HG03097 (cell line): ENCODE measurements around the gene CEP83.
"Not testable (repeated sequence)": the region's sequence is repeated elsewhere in the genome, so short reads cannot be mapped to it uniquely, and the experiment has no call there.

ENCODE experiments used
- ATAC-seq: cut with Tn5 transposase; IDR thresholded peaks from one replicate; pipeline ENCODE4 v1.9.1; 2021; ENCODE audit not compliant: unreplicated experiment, low FRiP score

The CEP83 gene

GRCh38 chr12:94384030-94384429 is 75.6 kb downstream of the CEP83 start:
- no peak for ATAC-seq

GRCh38 chr12:94380507-94380906 is 79.2 kb downstream of the CEP83 start:
- ATAC-seq = no peak

GRCh38 chr12:94379479-94380113 is 80.1 kb downstream of the CEP83 start:
- no peak for ATAC-seq

- ATAC-seq = no peak
These were observed 82.1 kb downstream of the CEP83 start for GRCh38 chr12:94377599-94377998.

GRCh38 chr12:94374124-94374523 is 85.5 kb downstream of the CEP83 start:
- ATAC-seq = no peak

GRCh38 chr12:94372461-94372860 is 87.2 kb downstream of the CEP83 start:
- ATAC-seq = no peak

GRCh38 chr12:94362653-94363052 is 97.0 kb downstream of the CEP83 start:
- no peak for ATAC-seq

- ATAC-seq = no peak
These were observed 99.9 kb downstream of the CEP83 start for GRCh38 chr12:94359761-94360160.

- ATAC-seq = no peak
These were observed 106.5 kb downstream of the CEP83 start for GRCh38 chr12:94353130-94353529.

- no peak for ATAC-seq
These were observed 119.1 kb downstream of the CEP83 start for GRCh38 chr12:94340573-94340972.

- no peak for ATAC-seq
These were observed 121.5 kb downstream of the CEP83 start for GRCh38 chr12:94338006-94338794.

GRCh38 chr12:94336211-94336925 is 123.3 kb downstream of the CEP83 start:
- no peak for ATAC-seq

GRCh38 chr12:94333396-94333795 is 126.3 kb downstream of the CEP83 start:
- no peak for ATAC-seq

- no peak for ATAC-seq
These were observed 130.3 kb downstream of the CEP83 start for GRCh38 chr12:94329366-94329765.

GRCh38 chr12:94327809-94328208 is 131.9 kb downstream of the CEP83 start:
- ATAC-seq = no peak

- ATAC-seq = no peak
These were observed 132.9 kb downstream of the CEP83 start for GRCh38 chr12:94326727-94327126.

- no peak for ATAC-seq
These were observed 133.4 kb downstream of the CEP83 start for GRCh38 chr12:94326234-94326633.

GRCh38 chr12:94322346-94322745 is 137.3 kb downstream of the CEP83 start:
- no peak for ATAC-seq

GRCh38 chr12:94320109-94320508 is 139.6 kb downstream of the CEP83 start:
- ATAC-seq = no peak

GRCh38 chr12:94318181-94318580 is 141.5 kb downstream of the CEP83 start:
- ATAC-seq = no peak

GRCh38 chr12:94316600-94316999 is 143.1 kb downstream of the CEP83 start:
- not testable (repeated sequence) for ATAC-seq

GRCh38 chr12:94312378-94312777 is 147.3 kb downstream of the CEP83 start:
- no peak for ATAC-seq
